AG09309 (cell line): ENCODE results near the gene MYLIP.
A peak's percentile ranks its signal among the peaks of the same experiment; 100 is the strongest.

Source experiments
- DNase-seq: peaks from one replicate; pipeline ENCODE4 v3.0.0-alpha.2; 2010; ENCODE audit warnings: low read depth
- H3K4me3 ChIP-seq: 2 replicates; pipeline ENCODE4 v1.5.1; 2011; ENCODE audit warnings: mild to moderate bottlenecking, low read depth, low read length, moderate library complexity; ENCODE audit not compliant: control insufficient read depth
- TF ChIP-seq, protein P1 (sequence below): IDR thresholded peaks from 2 replicates; pipeline ENCODE4 v1.5.1; 2011; ENCODE audit warnings: mild to moderate bottlenecking, low read depth, low read length, inconsistent platforms; ENCODE audit not compliant: insufficient read depth, control insufficient read depth; ENCODE audit errors: missing control alignments

The MYLIP gene

DNA sequence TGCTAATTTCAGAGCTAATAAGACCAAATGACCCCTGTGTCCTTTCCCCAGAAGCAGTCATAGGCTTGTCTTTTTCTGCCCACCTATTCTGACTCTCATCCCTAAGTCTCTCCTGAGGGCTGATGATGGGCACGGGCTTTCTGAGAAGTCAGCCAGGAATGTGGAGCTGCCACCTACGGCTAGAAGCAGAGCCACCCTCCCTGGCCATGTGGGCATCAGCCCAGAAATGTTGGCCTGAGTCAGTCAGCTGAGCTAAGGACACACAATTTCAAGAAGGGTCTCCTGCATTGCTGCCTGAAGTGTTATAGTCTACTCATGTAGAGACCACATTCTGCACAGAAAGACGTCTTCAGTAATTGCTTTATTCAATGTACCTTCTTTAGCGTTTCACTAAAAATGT is 17.1 kb downstream of the MYLIP start:
- no peak for DNase-seq
- TF ChIP-seq, protein P1, sequence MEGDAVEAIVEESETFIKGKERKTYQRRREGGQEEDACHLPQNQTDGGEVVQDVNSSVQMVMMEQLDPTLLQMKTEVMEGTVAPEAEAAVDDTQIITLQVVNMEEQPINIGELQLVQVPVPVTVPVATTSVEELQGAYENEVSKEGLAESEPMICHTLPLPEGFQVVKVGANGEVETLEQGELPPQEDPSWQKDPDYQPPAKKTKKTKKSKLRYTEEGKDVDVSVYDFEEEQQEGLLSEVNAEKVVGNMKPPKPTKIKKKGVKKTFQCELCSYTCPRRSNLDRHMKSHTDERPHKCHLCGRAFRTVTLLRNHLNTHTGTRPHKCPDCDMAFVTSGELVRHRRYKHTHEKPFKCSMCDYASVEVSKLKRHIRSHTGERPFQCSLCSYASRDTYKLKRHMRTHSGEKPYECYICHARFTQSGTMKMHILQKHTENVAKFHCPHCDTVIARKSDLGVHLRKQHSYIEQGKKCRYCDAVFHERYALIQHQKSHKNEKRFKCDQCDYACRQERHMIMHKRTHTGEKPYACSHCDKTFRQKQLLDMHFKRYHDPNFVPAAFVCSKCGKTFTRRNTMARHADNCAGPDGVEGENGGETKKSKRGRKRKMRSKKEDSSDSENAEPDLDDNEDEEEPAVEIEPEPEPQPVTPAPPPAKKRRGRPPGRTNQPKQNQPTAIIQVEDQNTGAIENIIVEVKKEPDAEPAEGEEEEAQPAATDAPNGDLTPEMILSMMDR = no peak

DNA sequence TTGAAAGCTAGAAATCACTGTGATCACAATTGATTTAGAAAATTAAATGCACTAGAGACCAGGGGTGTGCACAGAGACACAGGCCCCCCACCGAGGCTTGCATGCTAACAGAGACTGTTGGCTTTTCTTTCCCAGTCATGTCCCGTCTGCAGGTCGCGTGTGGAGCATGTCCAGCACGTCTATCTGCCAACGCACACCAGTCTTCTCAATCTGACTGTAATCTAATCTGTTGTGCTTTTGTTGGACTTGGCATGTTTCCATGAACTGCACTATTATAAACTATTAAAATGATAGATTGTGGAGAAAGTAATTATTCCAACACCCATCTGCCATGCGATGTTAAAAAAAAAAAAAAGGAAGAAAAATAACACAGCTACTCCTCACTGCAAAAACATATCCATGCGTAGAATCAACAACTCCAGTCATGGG is 17.7 kb downstream of the MYLIP start:
- no peak for DNase-seq
- TF ChIP-seq, protein P1 = no peak
- H3K4me3 ChIP-seq = no peak overlapping the region

More for the DNA sequence above, 17.1 kb downstream of the MYLIP start:
- no peak overlapping the region for H3K4me3 ChIP-seq

DNA sequence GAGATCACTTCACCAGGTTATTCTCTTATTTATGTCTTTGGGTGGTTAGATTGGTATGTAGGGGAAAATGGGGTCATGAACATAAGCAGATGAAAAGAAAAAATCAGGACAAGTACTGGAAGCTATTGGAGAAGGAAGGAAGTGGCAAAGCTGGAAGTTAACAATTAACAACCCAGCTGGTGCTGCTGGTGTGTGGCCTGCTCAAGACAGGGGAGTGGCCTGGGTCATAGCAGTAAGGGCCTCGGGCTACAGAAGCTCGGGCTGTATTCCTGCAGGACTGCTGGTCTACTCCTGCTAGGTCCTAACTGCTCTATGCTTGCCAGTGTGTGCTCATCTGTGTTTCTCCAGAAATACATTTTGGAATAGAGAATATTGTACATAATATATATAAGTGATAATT is 19.6 kb downstream of the MYLIP start:
- no peak for DNase-seq
- TF ChIP-seq, protein P1 = no peak
- no peak overlapping the region for H3K4me3 ChIP-seq

DNA sequence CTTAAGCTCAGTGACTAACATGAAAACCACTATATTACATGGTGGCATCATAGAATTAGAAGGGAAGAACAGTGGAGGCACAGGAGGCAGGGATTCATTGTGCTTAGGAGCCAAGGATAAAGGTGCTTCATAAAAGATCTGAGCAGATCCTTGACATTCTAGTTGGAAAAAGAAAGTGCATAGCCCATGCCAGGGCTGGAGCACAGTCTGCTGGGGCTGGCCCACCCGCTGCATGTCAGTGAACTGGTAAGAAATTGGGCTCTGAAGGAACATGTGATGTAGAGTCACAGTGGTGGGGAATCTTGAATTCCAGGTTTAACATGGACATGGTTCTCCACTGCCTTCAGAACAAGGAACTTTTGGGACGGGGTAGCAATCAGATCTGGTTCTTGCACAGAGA is 20.4 kb downstream of the MYLIP start:
- no peak overlapping the region for H3K4me3 ChIP-seq
- DNase-seq = no peak
- TF ChIP-seq, protein P1 = no peak

DNA sequence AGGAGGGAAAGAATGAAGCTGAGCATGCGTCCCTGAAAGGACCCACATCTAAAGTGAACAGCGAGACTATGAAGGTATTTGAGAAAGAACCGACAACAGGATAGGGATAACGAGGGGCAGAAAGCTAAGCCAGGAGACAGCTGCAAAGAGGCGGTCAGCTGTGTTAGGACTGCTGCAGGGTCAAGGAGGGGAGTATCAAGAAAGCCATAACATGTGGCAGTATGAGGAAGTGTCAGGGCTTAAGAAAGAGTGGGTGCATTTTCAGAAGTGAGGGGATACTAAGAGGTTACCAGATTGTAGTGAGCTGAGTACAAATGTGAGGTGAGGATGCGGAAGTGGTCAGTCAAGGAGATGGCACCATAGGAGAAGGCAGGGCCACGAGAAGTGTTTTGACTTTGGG is 21.2 kb downstream of the MYLIP start:
- TF ChIP-seq, protein P1 = no peak
- no peak for DNase-seq
- H3K4me3 ChIP-seq = no peak overlapping the region

DNA sequence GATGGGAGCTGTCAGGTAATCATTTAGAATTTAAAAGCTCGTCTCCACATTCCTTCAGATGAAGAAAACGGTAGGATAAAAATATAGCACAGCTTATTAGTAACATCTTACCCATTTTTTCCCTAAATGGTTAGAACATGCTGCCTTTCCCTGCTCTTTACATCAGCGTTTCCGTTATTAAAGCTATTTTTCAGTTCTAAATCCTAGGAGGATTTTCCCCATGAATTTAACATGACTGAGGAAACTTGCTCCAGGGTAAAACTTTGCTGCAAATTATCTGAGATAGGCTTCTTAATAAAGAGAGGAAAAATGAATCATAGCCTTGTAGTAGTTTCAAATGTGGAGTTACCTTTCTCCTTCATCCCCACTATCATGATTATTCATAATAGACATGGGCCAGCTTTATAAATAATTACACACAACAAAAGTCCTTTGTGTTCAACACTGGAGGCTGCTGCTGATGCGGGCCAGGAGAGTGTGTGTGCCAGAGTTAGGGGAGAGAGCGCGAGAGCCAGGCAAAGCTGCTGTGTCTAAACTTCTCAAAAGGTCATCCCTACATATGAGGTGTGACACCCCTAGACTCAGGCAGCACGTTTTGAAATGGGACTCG is 24.4 kb downstream of the MYLIP start:
- TF ChIP-seq, protein P1 = no peak

DNA sequence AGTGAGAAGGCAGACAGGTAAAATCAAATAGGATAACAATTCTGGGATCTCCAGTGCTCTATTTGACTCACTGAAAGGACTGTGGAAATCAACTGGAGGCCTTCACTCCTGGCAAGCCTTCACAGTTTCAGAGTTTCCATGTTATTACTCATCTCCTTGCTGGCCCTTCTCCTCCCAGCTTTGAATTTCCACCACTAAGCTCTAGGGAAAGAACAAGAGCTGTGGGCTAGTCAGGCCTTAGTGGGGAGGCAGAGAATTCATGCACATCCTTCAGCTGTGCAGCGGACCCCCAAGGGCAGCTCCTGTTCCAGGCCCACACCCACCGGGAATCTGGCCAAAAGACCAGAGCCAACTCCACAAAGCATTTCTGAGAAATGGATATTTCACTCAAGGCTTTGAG is 26.0 kb downstream of the MYLIP start:
- peak; percentile 61 for DNase-seq

More for the DNA sequence above, 24.4 kb downstream of the MYLIP start:
- H3K4me3 ChIP-seq = no peak overlapping the region
- DNase-seq = no peak

More for the DNA sequence above, 26.0 kb downstream of the MYLIP start:
- no peak overlapping the region for H3K4me3 ChIP-seq
- TF ChIP-seq, protein P1 = no peak
